DND-41 (cell line): ENCODE measurements around the gene FAM193A.

Experiments used
- ATAC-seq: fragments of 200-7000 bp; cut with Tn5 transposase; 3 replicates; pipeline ENCODE4 v1.9.1; 2021; ENCODE audit warnings: low read depth; ENCODE audit not compliant: insufficient read depth
- DNase-seq: peaks from one replicate; pipeline ENCODE4 v3.0.0-alpha.2; 2020
- H2AFZ ChIP-seq: 2 replicates; pipeline ENCODE4 v1.6.0; 2012; ENCODE audit warnings: low read depth, low read length
- H3K27ac ChIP-seq: 2 replicates; pipeline ENCODE4 v1.5.1; 2012; ENCODE audit warnings: low read length, inconsistent platforms
- H3K27me3 ChIP-seq: fragments of 200-600 bp; sonication (generic); 2 replicates; pipeline ENCODE4 v1.6.0; 2012; ENCODE audit warnings: low read length, mild to moderate bottlenecking, inconsistent platforms; ENCODE audit not compliant: insufficient read depth, poor library complexity
- H3K36me3 ChIP-seq: 2 replicates; pipeline ENCODE4 v1.5.1; 2012; ENCODE audit warnings: low read length, inconsistent platforms; ENCODE audit not compliant: insufficient read depth
- H3K4me1 ChIP-seq: 2 replicates; pipeline ENCODE4 v1.5.1; 2012; ENCODE audit warnings: mild to moderate bottlenecking, low read length; ENCODE audit not compliant: insufficient read depth
- H3K4me2 ChIP-seq: 2 replicates; pipeline ENCODE4 v1.6.0; 2012; ENCODE audit warnings: mild to moderate bottlenecking, moderate library complexity, low read length, inconsistent platforms; ENCODE audit not compliant: insufficient read depth
- H3K4me3 ChIP-seq, 2 experiments: fragments of 200-600 bp in 1 of 2; shearing (Covaris generic) in 1 of 2; 2 replicates each; pipeline ENCODE4 v1.5.1; 2012 to 2016; ENCODE audit warnings: inconsistent platforms in 2 of 2, low read length in 2 of 2, mild to moderate bottlenecking in 2 of 2, low read depth in 1 of 2, moderate library complexity in 1 of 2
- H3K79me2 ChIP-seq: 2 replicates; pipeline ENCODE4 v1.6.0; 2012; ENCODE audit warnings: low read length, inconsistent platforms; ENCODE audit not compliant: insufficient read depth
- H3K9ac ChIP-seq: 2 replicates; pipeline ENCODE4 v1.6.0; 2012; ENCODE audit warnings: low read depth, mild to moderate bottlenecking, inconsistent platforms, low read length, moderate library complexity
- H3K9me3 ChIP-seq: 2 replicates; pipeline ENCODE4 v1.5.1; 2012; ENCODE audit warnings: low read length, moderate library complexity, mild to moderate bottlenecking, inconsistent platforms; ENCODE audit not compliant: insufficient read depth, severe bottlenecking
- H4K20me1 ChIP-seq: 2 replicates; pipeline ENCODE4 v1.6.0; 2012; ENCODE audit warnings: low read length; ENCODE audit not compliant: insufficient read depth
- CTCF ChIP-seq: IDR thresholded peaks from 2 replicates; pipeline ENCODE4 v1.5.1; 2012; ENCODE audit warnings: borderline replicate concordance, low read length, moderate library complexity, mild to moderate bottlenecking; ENCODE audit not compliant: poor library complexity, severe bottlenecking; ENCODE audit errors: extremely low read depth
- EZH2 ChIP-seq: IDR thresholded peaks from 3 replicates; pipeline ENCODE4 v1.6.1; 2012; ENCODE audit warnings: borderline replicate concordance, low read depth, mild to moderate bottlenecking, moderate library complexity, low read length, inconsistent platforms; ENCODE audit not compliant: severe bottlenecking

FAM193A gene

DNA sequence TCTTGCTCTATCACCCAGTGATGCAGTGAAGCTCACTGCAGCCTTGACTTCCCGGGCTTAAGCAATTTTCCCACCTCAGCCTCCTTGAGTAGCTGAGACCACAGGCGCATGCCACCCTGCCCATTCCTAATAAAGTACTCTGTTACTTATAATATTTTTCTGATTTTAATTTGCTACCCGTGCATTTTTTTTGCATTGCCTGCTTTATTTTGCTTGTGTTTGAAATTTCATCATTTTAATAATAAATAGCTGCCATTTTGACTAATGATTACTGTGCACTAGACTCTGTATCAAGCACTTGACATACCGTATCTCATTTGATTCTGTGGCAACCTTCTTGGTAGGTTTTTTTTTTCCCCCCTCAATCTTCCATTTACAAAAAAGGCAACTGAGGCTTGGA is 41.7 kb downstream of the FAM193A start:
- Histone ChIP-seq H2AFZ (no peak overlapping the region), H3K9me3 (no peaks in the 10 kb centered on the region), H3K4me1 (no peaks in the 10 kb centered on the region), H3K36me3 (peaks cover 9% of the 10 kb centered on the region; the same call in 1 of the 2 replicates), H3K4me2 (no peak overlapping the region), H3K27me3 (no peaks in the 10 kb centered on the region), H4K20me1 (peaks cover 73% of the 10 kb centered on the region), H3K27ac (no peak overlapping the region), H3K79me2 (peaks cover 98% of the 10 kb centered on the region), H3K4me3 (no peak overlapping the region), H3K9ac (no peak overlapping the region)
- DNase-seq (no peak), ATAC-seq (no peak)
- no peak for TF ChIP-seq CTCF

DNA sequence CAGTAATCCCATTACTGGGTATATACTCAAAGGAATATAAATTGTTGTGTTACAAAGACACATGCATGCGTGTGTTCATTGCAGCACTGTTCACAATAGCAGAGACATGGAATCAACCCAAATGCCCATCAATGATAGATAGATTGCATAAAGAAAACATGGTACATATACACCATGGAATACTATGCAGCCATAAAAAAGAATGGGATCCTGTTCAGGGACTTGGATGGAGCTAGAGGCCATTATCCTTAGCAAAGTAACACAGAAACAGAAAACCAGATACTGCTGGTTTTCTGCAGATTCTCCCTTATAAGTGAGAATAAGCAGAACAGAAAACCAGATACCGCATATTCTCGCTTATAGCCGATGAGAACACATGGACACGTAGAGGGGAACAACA is 43.5 kb downstream of the FAM193A start:
- H3K9ac ChIP-seq = no peak overlapping the region
- no peaks in the 10 kb centered on the region for H3K27me3 ChIP-seq
- no peak for TF ChIP-seq EZH2
- no peak for TF ChIP-seq CTCF
- no peak overlapping the region for H3K4me3 ChIP-seq
- H3K9me3 ChIP-seq = no peaks in the 10 kb centered on the region
- H4K20me1 ChIP-seq = peaks cover 70% of the 10 kb centered on the region
- peaks cover 7% of the 10 kb centered on the region; the same call in 1 of the 2 replicates for H3K36me3 ChIP-seq
- no peaks in the 10 kb centered on the region for H3K4me1 ChIP-seq
- ATAC-seq (no peak), DNase-seq (no peak)
- no peak overlapping the region for H3K4me2 ChIP-seq
- no peak overlapping the region for H2AFZ ChIP-seq
- H3K79me2 ChIP-seq = peaks cover 97% of the 10 kb centered on the region
- no peak overlapping the region for H3K27ac ChIP-seq

DNA sequence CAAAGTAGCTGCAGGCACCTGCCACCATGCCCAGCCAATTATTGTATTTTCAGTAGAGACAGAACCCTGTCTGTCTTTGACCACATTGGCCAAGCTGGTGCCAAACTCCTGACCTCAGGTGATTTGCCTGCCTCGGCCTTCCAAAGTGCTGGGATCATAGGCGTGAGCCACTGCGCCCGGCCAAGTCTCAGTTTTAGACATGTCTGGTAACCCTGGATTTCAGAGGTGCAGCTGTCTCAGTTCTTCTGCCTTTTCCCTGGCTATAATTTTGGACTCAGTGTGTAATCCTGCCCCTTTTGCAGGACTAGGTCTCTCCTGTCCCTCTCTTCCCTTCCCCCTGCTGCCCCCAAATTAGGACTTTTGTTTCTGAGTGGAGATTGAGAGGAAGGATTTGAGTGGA is 46.6 kb downstream of the FAM193A start:
- H3K4me1 ChIP-seq = no peaks in the 10 kb centered on the region
- H2AFZ ChIP-seq = no peak overlapping the region
- peaks cover 79% of the 10 kb centered on the region for H4K20me1 ChIP-seq
- DNase-seq = no peak
- no peaks in the 10 kb centered on the region for H3K27me3 ChIP-seq
- H3K79me2 ChIP-seq = peaks cover 97% of the 10 kb centered on the region
- no peak for ATAC-seq
- H3K4me2 ChIP-seq = no peak overlapping the region
- no peak overlapping the region for H3K27ac ChIP-seq
- H3K4me3 ChIP-seq = no peak overlapping the region
- no peaks in the 10 kb centered on the region for H3K9me3 ChIP-seq
- H3K36me3 ChIP-seq = no peaks in the 10 kb centered on the region
- TF ChIP-seq EZH2 (no peak), CTCF (no peak)
- H3K9ac ChIP-seq = no peak overlapping the region

DNA sequence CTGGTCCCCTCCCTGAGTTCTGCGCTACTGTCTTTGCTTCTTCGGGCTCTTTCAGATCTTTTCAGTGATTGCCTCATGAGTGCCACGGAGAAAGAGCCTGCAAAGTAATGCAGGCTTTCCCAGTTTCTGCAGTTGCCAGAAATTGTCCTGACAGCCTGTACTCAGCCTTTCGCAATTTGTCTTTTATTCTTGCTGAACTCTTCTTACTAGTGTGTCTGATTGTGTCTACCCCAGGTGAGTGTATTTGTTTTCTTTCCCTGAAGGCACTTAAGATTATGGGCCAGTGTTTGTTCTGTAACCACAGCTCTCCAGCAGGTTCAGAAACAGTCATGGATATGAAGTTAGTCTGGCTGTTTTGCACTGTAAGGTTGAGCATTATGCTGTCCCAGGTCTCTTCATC is 47.1 kb downstream of the FAM193A start:
- H3K4me2 ChIP-seq = no peak overlapping the region
- DNase-seq (no peak), ATAC-seq (peak; percentile 19; the same call in 1 of the 3 replicates)

More for the DNA sequence above, 47.1 kb downstream of the FAM193A start:
- Histone ChIP-seq H3K27me3 (no peaks in the 10 kb centered on the region), H3K9ac (no peak overlapping the region), H4K20me1 (peaks cover 80% of the 10 kb centered on the region), H3K4me1 (no peaks in the 10 kb centered on the region), H3K4me3 (no peak overlapping the region), H3K9me3 (no peaks in the 10 kb centered on the region), H3K27ac (no peak overlapping the region), H3K79me2 (peaks cover 97% of the 10 kb centered on the region), H2AFZ (no peak overlapping the region), H3K36me3 (no peaks in the 10 kb centered on the region)
- TF ChIP-seq EZH2 (no peak), CTCF (no peak)
